ENCODE results near the gene ZWILCH.
"Not testable (repeated sequence)": the region's sequence is repeated elsewhere in the genome, so short reads cannot be mapped to it uniquely, and the experiment has no call there.

ZWILCH gene

GRCh38 chr15:66588971-66589370 is 83.8 kb downstream of the ZWILCH start:
- intact Hi-C loops (cut with micrococcal nuclease), result no loop called here
- H3K36me3 Mint-ChIP-seq (ENCODE audit: low read depth), result no peaks in the 10 kb centered on the region
- no peaks in the 10 kb centered on the region for H3K9me3 Mint-ChIP-seq

GRCh38 chr15:66589429-66589828 is 84.3 kb downstream of the ZWILCH start:
- intact Hi-C loops (cut with micrococcal nuclease), result not testable (repeated sequence)

More at GRCh38 chr15:66588971-66589370, 83.8 kb downstream of the ZWILCH start:
- Mint-ChIP-seq H3K27ac (no peak overlapping the region), H3K4me3 (no peak overlapping the region), H3K4me1 (ENCODE audit: low read depth) (peaks cover 28% of the 10 kb centered on the region), H3K27me3 (peaks cover 4% of the 10 kb centered on the region)

GRCh38 chr15:66590435-66590834 is 85.3 kb downstream of the ZWILCH start:
- Mint-ChIP-seq H3K36me3 (ENCODE audit: low read depth) (no peaks in the 10 kb centered on the region), H3K27me3 (peaks cover 4% of the 10 kb centered on the region), H3K4me3 (no peak overlapping the region), H3K9me3 (no peaks in the 10 kb centered on the region), H3K27ac (no peak overlapping the region), H3K4me1 (ENCODE audit: low read depth) (peaks cover 28% of the 10 kb centered on the region)
- intact Hi-C loops (cut with micrococcal nuclease), result no loop called here

More at GRCh38 chr15:66589429-66589828, 84.3 kb downstream of the ZWILCH start:
- H3K4me3 Mint-ChIP-seq; H3K36me3 Mint-ChIP-seq (ENCODE audit: low read depth); H3K9me3 Mint-ChIP-seq; H3K27ac Mint-ChIP-seq; H3K27me3 Mint-ChIP-seq: not testable (repeated sequence)
- H3K4me1 Mint-ChIP-seq (ENCODE audit: low read depth), result peaks cover 28% of the 10 kb centered on the region

- intact Hi-C loops (cut with micrococcal nuclease), result no loop called here
- Mint-ChIP-seq H3K4me1 (ENCODE audit: low read depth) (peaks cover 23% of the 10 kb centered on the region), H3K27ac (no peak overlapping the region), H3K36me3 (ENCODE audit: low read depth) (no peaks in the 10 kb centered on the region), H3K9me3 (no peaks in the 10 kb centered on the region), H3K27me3 (peaks cover 4% of the 10 kb centered on the region), H3K4me3 (no peak overlapping the region)
Measured at GRCh38 chr15:66591322-66591862, 86.3 kb downstream of the ZWILCH start.

- intact Hi-C loops (cut with micrococcal nuclease), result no loop called here
- Mint-ChIP-seq H3K36me3 (ENCODE audit: low read depth) (no peaks in the 10 kb centered on the region), H3K4me3 (no peak overlapping the region), H3K27me3 (peaks cover 4% of the 10 kb centered on the region), H3K27ac (peak overlapping the region; percentile 18), H3K4me1 (ENCODE audit: low read depth) (peaks cover 13% of the 10 kb centered on the region), H3K9me3 (no peaks in the 10 kb centered on the region)
Measured at GRCh38 chr15:66592505-66593218, 87.5 kb downstream of the ZWILCH start.

- intact Hi-C loops (cut with micrococcal nuclease), result no loop called here
- Mint-ChIP-seq H3K27me3 (peaks cover 2% of the 10 kb centered on the region), H3K4me3 (no peak overlapping the region), H3K27ac (peak overlapping the region; percentile 18), H3K36me3 (ENCODE audit: low read depth) (no peaks in the 10 kb centered on the region), H3K4me1 (ENCODE audit: low read depth) (peaks cover 10% of the 10 kb centered on the region), H3K9me3 (no peaks in the 10 kb centered on the region)
Measured at GRCh38 chr15:66593219-66593780, 88.2 kb downstream of the ZWILCH start.

GRCh38 chr15:66594344-66594743 is 89.2 kb downstream of the ZWILCH start:
- H3K9me3 Mint-ChIP-seq, result no peaks in the 10 kb centered on the region
- H3K27me3 Mint-ChIP-seq, result peaks cover 2% of the 10 kb centered on the region
- H3K36me3 Mint-ChIP-seq (ENCODE audit: low read depth), result no peaks in the 10 kb centered on the region
- no peak overlapping the region for H3K27ac Mint-ChIP-seq
- intact Hi-C loops (cut with micrococcal nuclease), result no loop called here
- no peak overlapping the region for H3K4me3 Mint-ChIP-seq
- peaks cover 11% of the 10 kb centered on the region for H3K4me1 Mint-ChIP-seq (ENCODE audit: low read depth)

- H3K4me1 Mint-ChIP-seq (ENCODE audit: low read depth), result peaks cover 11% of the 10 kb centered on the region
- no peaks in the 10 kb centered on the region for H3K9me3 Mint-ChIP-seq
- H3K36me3 Mint-ChIP-seq (ENCODE audit: low read depth), result no peaks in the 10 kb centered on the region
- peaks cover 2% of the 10 kb centered on the region for H3K27me3 Mint-ChIP-seq
- no peak overlapping the region for H3K4me3 Mint-ChIP-seq
- intact Hi-C loops (cut with micrococcal nuclease), result no loop called here
- no peak overlapping the region for H3K27ac Mint-ChIP-seq
Measured at GRCh38 chr15:66594836-66595235, 89.7 kb downstream of the ZWILCH start.

GRCh38 chr15:66595332-66595731 is 90.2 kb downstream of the ZWILCH start:
- no peaks in the 10 kb centered on the region for H3K36me3 Mint-ChIP-seq (ENCODE audit: low read depth)
- no peak overlapping the region for H3K27ac Mint-ChIP-seq
- peaks cover 7% of the 10 kb centered on the region for H3K27me3 Mint-ChIP-seq
- no peaks in the 10 kb centered on the region for H3K9me3 Mint-ChIP-seq
- intact Hi-C loops (cut with micrococcal nuclease), result no loop called here
- peaks cover 11% of the 10 kb centered on the region for H3K4me1 Mint-ChIP-seq (ENCODE audit: low read depth)
- no peak overlapping the region for H3K4me3 Mint-ChIP-seq

- H3K4me1 Mint-ChIP-seq (ENCODE audit: low read depth), result peaks cover 11% of the 10 kb centered on the region
- H3K4me3 Mint-ChIP-seq, result no peak overlapping the region
- H3K36me3 Mint-ChIP-seq (ENCODE audit: low read depth), result no peaks in the 10 kb centered on the region
- intact Hi-C loops (cut with micrococcal nuclease), result no loop called here
- no peak overlapping the region for H3K27ac Mint-ChIP-seq
- no peaks in the 10 kb centered on the region for H3K9me3 Mint-ChIP-seq
- H3K27me3 Mint-ChIP-seq, result peaks cover 7% of the 10 kb centered on the region
Measured at GRCh38 chr15:66595931-66596545, 90.9 kb downstream of the ZWILCH start.

- H3K27ac Mint-ChIP-seq, result peak overlapping the region; percentile 34
- no peak overlapping the region for H3K4me3 Mint-ChIP-seq
- intact Hi-C loops (cut with micrococcal nuclease), result no loop called here
- H3K4me1 Mint-ChIP-seq (ENCODE audit: low read depth), result peaks cover 6% of the 10 kb centered on the region
- no peaks in the 10 kb centered on the region for H3K9me3 Mint-ChIP-seq
- H3K36me3 Mint-ChIP-seq (ENCODE audit: low read depth), result no peaks in the 10 kb centered on the region
- peaks cover 11% of the 10 kb centered on the region for H3K27me3 Mint-ChIP-seq
Measured at GRCh38 chr15:66598095-66598815, 93.1 kb downstream of the ZWILCH start.
